Measurements from ENCODE around the gene GRIK3.

Gene GRIK3

GRCh38 chr1:36874271-36875060 lies 159.8 kb downstream of the GRIK3 start:
- DNase-seq (ENCODE audit: insufficient read length, low spot score) (no peak), FAIRE-seq (no peak)
- TF ChIP-seq POLR2A (IDR thresholded peaks at IDR 0.05; ENCODE audit: low read depth, low read length): no peak

- no peak for TF ChIP-seq POLR2A (IDR thresholded peaks at IDR 0.05; ENCODE audit: low read depth, low read length)
- DNase-seq (ENCODE audit: insufficient read length, low spot score) (no peak), FAIRE-seq (no peak)
Measured at GRCh38 chr1:36872858-36873257, 161.5 kb downstream of the GRIK3 start.

- no peak for TF ChIP-seq POLR2A (IDR thresholded peaks at IDR 0.05; ENCODE audit: low read depth, low read length)
- FAIRE-seq (no peak), DNase-seq (ENCODE audit: insufficient read length, low spot score) (no peak)
Measured at GRCh38 chr1:36872126-36872754, 162.1 kb downstream of the GRIK3 start.

- no peak for TF ChIP-seq POLR2A (IDR thresholded peaks at IDR 0.05; ENCODE audit: low read depth, low read length)
- no peak for DNase-seq (ENCODE audit: insufficient read length, low spot score)
- no peak for FAIRE-seq
Measured at GRCh38 chr1:36871146-36871971, 163.0 kb downstream of the GRIK3 start.

GRCh38 chr1:36869826-36870225 lies 164.5 kb downstream of the GRIK3 start:
- DNase-seq (ENCODE audit: insufficient read length, low spot score) (no peak), FAIRE-seq (no peak)
- no peak for TF ChIP-seq POLR2A (IDR thresholded peaks at IDR 0.05; ENCODE audit: low read depth, low read length)

- FAIRE-seq: no peak
- no peak for DNase-seq (ENCODE audit: insufficient read length, low spot score)
- no peak for TF ChIP-seq POLR2A (IDR thresholded peaks at IDR 0.05; ENCODE audit: low read depth, low read length)
Measured at GRCh38 chr1:36869054-36869453, 165.3 kb downstream of the GRIK3 start.

GRCh38 chr1:36867575-36867974 lies 166.7 kb downstream of the GRIK3 start:
- FAIRE-seq (no peak), DNase-seq (ENCODE audit: insufficient read length, low spot score) (no peak)
- TF ChIP-seq POLR2A (IDR thresholded peaks at IDR 0.05; ENCODE audit: low read depth, low read length): no peak

- no peak for TF ChIP-seq POLR2A (IDR thresholded peaks at IDR 0.05; ENCODE audit: low read depth, low read length)
- DNase-seq (ENCODE audit: insufficient read length, low spot score) (no peak), FAIRE-seq (no peak)
Measured at GRCh38 chr1:36866169-36866814, 168.0 kb downstream of the GRIK3 start.

GRCh38 chr1:36865602-36865900 lies 168.8 kb downstream of the GRIK3 start:
- no peak for FAIRE-seq
- no peak for DNase-seq (ENCODE audit: insufficient read length, low spot score)
- TF ChIP-seq POLR2A (IDR thresholded peaks at IDR 0.05; ENCODE audit: low read depth, low read length): no peak

- FAIRE-seq (no peak), DNase-seq (ENCODE audit: insufficient read length, low spot score) (no peak)
- no peak for TF ChIP-seq POLR2A (IDR thresholded peaks at IDR 0.05; ENCODE audit: low read depth, low read length)
Measured at GRCh38 chr1:36864823-36865601, 169.3 kb downstream of the GRIK3 start.

GRCh38 chr1:36864182-36864822 lies 170.0 kb downstream of the GRIK3 start:
- TF ChIP-seq POLR2A (IDR thresholded peaks at IDR 0.05; ENCODE audit: low read depth, low read length): no peak
- FAIRE-seq: no peak
- DNase-seq (ENCODE audit: insufficient read length, low spot score): no peak

GRCh38 chr1:36863500-36863899 lies 170.8 kb downstream of the GRIK3 start:
- TF ChIP-seq POLR2A (IDR thresholded peaks at IDR 0.05; ENCODE audit: low read depth, low read length): no peak
- DNase-seq (ENCODE audit: insufficient read length, low spot score) (no peak), FAIRE-seq (no peak)

GRCh38 chr1:36863061-36863460 lies 171.3 kb downstream of the GRIK3 start:
- DNase-seq (ENCODE audit: insufficient read length, low spot score) (no peak), FAIRE-seq (no peak)
- TF ChIP-seq POLR2A (IDR thresholded peaks at IDR 0.05; ENCODE audit: low read depth, low read length): no peak
